GM18520 (cell line): ENCODE results near the gene SEC61A1.
A peak's percentile ranks its signal among the peaks of the same experiment; 100 is the strongest.

Source experiments
- ATAC-seq: cut with Tn5 transposase; IDR thresholded peaks from one replicate; pipeline ENCODE4 v1.9.1; 2021; ENCODE audit not compliant: unreplicated experiment

SEC61A1 gene

DNA sequence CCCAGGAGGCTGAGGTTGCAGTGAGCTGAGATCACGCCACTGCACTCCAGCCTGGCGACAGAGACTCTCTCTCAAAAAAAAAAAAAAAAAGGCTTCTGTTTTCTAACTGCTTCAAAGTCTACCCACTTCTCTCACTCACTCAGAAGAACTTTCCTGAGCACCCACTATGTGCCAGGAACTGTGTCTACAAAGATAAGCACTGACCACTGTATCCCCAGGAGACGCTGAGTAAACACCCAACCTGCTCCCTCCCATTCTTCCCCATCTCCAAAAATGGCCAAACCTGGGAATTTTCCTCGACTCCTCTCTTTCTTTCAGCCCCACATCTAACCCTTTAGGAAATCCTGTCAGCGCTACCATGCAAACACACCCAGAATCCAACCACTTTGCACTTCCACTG is 58.9 kb downstream of the SEC61A1 start:
- no peak for ATAC-seq

DNA sequence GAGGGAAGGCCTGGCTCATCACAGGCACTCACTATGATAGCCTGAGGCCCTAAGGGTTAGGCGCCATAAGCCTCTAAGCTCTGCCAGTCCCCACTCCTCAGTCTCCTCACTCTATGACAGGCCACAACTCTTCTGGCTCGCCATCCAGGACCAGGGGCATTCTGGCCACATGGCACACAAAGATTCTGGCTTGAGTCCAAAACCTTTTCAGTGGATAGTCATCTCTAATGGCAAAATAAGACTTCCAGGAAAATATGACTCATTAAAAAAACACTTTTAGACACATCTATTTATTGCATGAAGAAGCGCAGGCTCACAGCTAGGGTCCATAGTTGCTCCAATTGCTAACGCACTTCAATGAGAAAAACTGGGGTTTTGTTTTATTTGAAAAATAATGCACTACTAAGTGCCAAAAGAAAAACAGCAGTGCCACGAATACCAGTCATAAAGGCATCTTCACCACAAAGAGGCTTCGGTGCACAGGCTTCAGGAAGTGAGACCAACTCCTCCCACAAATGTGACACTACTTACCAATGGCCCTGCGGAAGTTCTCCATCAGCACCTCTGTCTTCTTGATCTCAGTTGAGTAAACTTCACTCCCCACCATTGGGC is 60.2 kb downstream of the SEC61A1 start:
- peak; percentile 44 for ATAC-seq

DNA sequence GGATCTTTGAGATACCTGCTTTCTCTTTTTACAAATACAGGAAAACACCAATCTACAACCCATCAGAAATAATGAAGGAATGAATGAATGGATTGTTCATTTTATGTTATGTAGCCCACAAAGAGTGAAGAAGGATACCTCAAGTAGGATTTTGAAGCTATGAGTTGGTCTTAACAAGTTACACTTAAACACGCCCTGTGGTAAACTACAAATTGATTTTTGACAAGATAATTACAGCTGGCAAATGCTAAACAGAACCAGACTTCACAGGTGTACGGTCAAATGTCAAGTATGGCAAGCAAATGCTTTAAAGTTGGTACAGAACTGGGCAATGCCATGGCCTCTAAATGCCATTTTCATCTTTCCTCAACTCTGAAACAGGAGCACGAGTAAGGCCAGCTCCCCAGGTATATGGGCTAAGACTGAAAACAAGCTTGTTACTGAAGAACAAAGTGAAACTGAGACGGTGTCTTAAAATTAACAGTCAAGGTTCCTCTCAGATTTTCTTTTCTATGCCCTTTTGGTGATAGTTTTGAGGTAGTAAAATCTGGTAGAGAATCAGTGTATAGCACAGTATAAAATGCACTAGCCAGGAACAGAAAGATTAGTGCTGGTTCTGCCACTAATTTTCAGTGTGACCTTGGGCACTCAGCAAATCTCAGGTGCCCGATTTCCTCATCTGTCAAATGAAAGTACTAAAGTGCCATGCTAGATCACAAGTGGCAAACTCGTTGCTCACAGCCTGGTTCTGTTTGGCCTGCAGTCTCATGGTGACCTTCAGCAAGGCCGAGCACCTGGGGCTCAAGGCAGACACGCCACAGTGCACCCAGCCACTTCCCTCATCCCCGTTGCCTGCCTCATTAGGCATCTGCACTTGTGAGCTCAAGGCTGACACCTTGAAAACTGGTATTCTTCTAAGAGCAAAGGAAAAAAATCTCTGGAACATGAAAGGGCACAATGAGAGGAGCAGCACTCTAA is 61.9 kb downstream of the SEC61A1 start:
- ATAC-seq, result no peak
